ENCODE results near the gene LRR1. TPM values are rescaled to one million over a fixed set of nuclear protein-coding genes. Genes with fewer than 3 reads are reported as not detected.

LRR1 gene
- total and polyA plus RNA-seq, 9 of the 15 experiments (the other 6 are each of a cell fraction or from before 2014, with no cell fraction given), result 26.5 to 58.1 (median 31.8) TPM

GRCh38 chr14:49582113-49582977 lies 16.4 kb upstream of the LRR1 start (continued):
- TF ChIP-seq POLR2AphosphoS5 (IDR thresholded peaks at IDR 0.05; ENCODE audit: control insufficient read depth, insufficient read depth, low read depth, low read length) (peak; percentile 66; the same call in 1 of the 2 replicates), ZNF324 (CRISPR knock-in tag; IDR thresholded peaks at IDR 0.05) (no peak), ZNF12 (CRISPR knock-in tag; IDR thresholded peaks at IDR 0.05) (no peak), PHF8 (IDR thresholded peaks at IDR 0.05; ENCODE audit: borderline replicate concordance, low read length) (no peak), NELFE (IDR thresholded peaks at IDR 0.05; ENCODE audit: insufficient read depth, insufficient read length) (no peak), CTCFL (IDR thresholded peaks at IDR 0.05; ENCODE audit: borderline replicate concordance, insufficient read depth, low read depth, low read length, poor library complexity, severe bottlenecking) (no peak), MLX (CRISPR knock-in tag; conservative IDR thresholded peaks at IDR 0.05) (no peak), IRF1 (CRISPR knock-in tag; IDR thresholded peaks at IDR 0.05; ENCODE audit: borderline replicate concordance) (no peak), ZNF592 (IDR thresholded peaks at IDR 0.05) (no peak), NR2F6 (CRISPR knock-in tag; IDR thresholded peaks at IDR 0.05) (no peak), MYNN (IDR thresholded peaks at IDR 0.05) (peak; percentile 9; the same call in 1 of the 2 replicates), MYNN (CRISPR knock-in tag; IDR thresholded peaks at IDR 0.05) (no peak), ILF3 (IDR thresholded peaks at IDR 0.05; ENCODE audit: borderline replicate concordance) (0 out of 2 replicates have a peak, but pooled peaks have one; percentile 74), GMEB1 (CRISPR knock-in tag; IDR thresholded peaks at IDR 0.05) (no peak), ZBED1 (IDR thresholded peaks at IDR 0.05) (no peak), POLR2B (IDR thresholded peaks at IDR 0.05; ENCODE audit: low read depth, partially characterized antibody) (peak; percentile 68)

Data from K562 (cell line).